GM23338 (cell line): Measurements from ENCODE around the gene PTBP2. TPM values are rescaled to one million over a fixed set of nuclear protein-coding genes. Genes with fewer than 3 reads are reported as not detected.

ENCODE experiments used
- ATAC-seq: fragments of 200-7000 bp; cut with Tn5 transposase; 3 replicates; pipeline ENCODE4 v1.9.1; 2020
- DNase-seq: peaks from one replicate; pipeline ENCODE4 v3.0.0-alpha.2; 2015; ENCODE audit warnings: low spot score
- H2AFZ ChIP-seq: fragments of 200-600 bp; sonication (generic); 2 replicates; pipeline ENCODE4 v1.8.0; 2016; ENCODE audit warnings: antibody characterized with exemption, mild to moderate bottlenecking, moderate library complexity
- H3F3A ChIP-seq: fragments of 200-600 bp; sonication (generic); replicated peaks from 2 replicates; pipeline ENCODE4 v1.8.0; 2017; ENCODE audit warnings: antibody characterized with exemption, mixed run types, low read depth
- H3K27ac ChIP-seq: fragments of 200-600 bp; sonication (generic); 2 replicates; pipeline ENCODE4 v1.6.1; 2016; ENCODE audit warnings: low read depth
- H3K27me3 ChIP-seq: fragments of 200-600 bp; sonication (generic); 2 replicates; pipeline ENCODE4 v1.8.0; 2016; ENCODE audit warnings: mild to moderate bottlenecking, mixed run types, moderate library complexity; ENCODE audit not compliant: insufficient read depth
- H3K36me3 ChIP-seq: fragments of 200-600 bp; sonication (generic); 2 replicates; pipeline ENCODE4 v1.8.0; 2016; ENCODE audit warnings: mild to moderate bottlenecking; ENCODE audit not compliant: insufficient read depth
- H3K4me1 ChIP-seq: fragments of 200-600 bp; sonication (generic); 2 replicates; pipeline ENCODE4 v1.8.0; 2016; ENCODE audit warnings: mild to moderate bottlenecking, moderate library complexity; ENCODE audit not compliant: insufficient read depth
- H3K4me2 ChIP-seq: fragments of 200-600 bp; sonication (generic); 2 replicates; pipeline ENCODE4 v1.7.1; 2017; ENCODE audit warnings: mixed run types
- H3K4me3 ChIP-seq: fragments of 200-600 bp; sonication (generic); 2 replicates; pipeline ENCODE4 v1.6.1; 2016; ENCODE audit warnings: mixed run types
- H3K79me2 ChIP-seq: fragments of 200-600 bp; sonication (generic); replicated peaks from 2 replicates; pipeline ENCODE4 v1.8.0; 2017; ENCODE audit warnings: mild to moderate bottlenecking; ENCODE audit not compliant: insufficient read depth
- H3K9me2 ChIP-seq: fragments of 200-600 bp; sonication (generic); 2 replicates; pipeline ENCODE4 v1.8.0; 2017; ENCODE audit not compliant: insufficient read depth
- H4K20me1 ChIP-seq: fragments of 200-600 bp; sonication (generic); replicated peaks from 2 replicates; pipeline ENCODE4 v1.8.0; 2017; ENCODE audit warnings: mild to moderate bottlenecking; ENCODE audit not compliant: insufficient read depth
- H3K27ac Mint-ChIP-seq: 2 replicates; pipeline ENCODE4 v1.8.0; 2020; ENCODE audit warnings: inconsistent platforms, mild to moderate bottlenecking, moderate library complexity, mixed read lengths
- H3K27me3 Mint-ChIP-seq: 3 replicates; pipeline ENCODE4 v1.8.0; 2022; ENCODE audit warnings: low read depth, mild to moderate bottlenecking, moderate library complexity, mixed read lengths, inconsistent platforms; ENCODE audit not compliant: insufficient read depth, poor library complexity
- H3K36me3 Mint-ChIP-seq: 3 replicates; pipeline ENCODE4 v1.8.0; 2021; ENCODE audit warnings: low read depth, mild to moderate bottlenecking, inconsistent platforms, moderate library complexity, mixed read lengths
- H3K4me1 Mint-ChIP-seq: 3 replicates; pipeline ENCODE4 v1.8.0; 2020; ENCODE audit warnings: mild to moderate bottlenecking, inconsistent platforms, mixed read lengths
- H3K4me3 Mint-ChIP-seq: 3 replicates; pipeline ENCODE4 v1.8.0; 2021; ENCODE audit warnings: moderate library complexity, mild to moderate bottlenecking, inconsistent platforms, mixed read lengths
- H3K9me3 Mint-ChIP-seq: 3 replicates; pipeline ENCODE4 v1.8.0; 2020; ENCODE audit warnings: moderate library complexity, mild to moderate bottlenecking, inconsistent platforms, mixed read lengths
- CREB1 ChIP-seq: fragments of 250-450 bp; sonication (Bioruptor Pico); IDR thresholded peaks from 2 replicates; pipeline ENCODE4 v1.5.0; 2020; ENCODE audit warnings: low read depth, mild to moderate bottlenecking, moderate library complexity
- ETS1 ChIP-seq: IDR thresholded peaks from 2 replicates; pipeline ENCODE4 v1.6.1; 2016; ENCODE audit warnings: antibody characterized with exemption
- EZH2 ChIP-seq: fragments of 200-600 bp; sonication (generic); IDR thresholded peaks from one replicate; pipeline ENCODE4 v1.8.0; 2017; ENCODE audit warnings: antibody characterized with exemption, mild to moderate bottlenecking, low read depth; ENCODE audit not compliant: unreplicated experiment
- EZH2phosphoT487 ChIP-seq: fragments of 200-600 bp; sonication (generic); IDR thresholded peaks from one replicate; pipeline ENCODE4 v1.8.1; 2018; ENCODE audit warnings: antibody characterized with exemption; ENCODE audit not compliant: unreplicated experiment
- NANOG ChIP-seq: IDR thresholded peaks from 2 replicates; pipeline ENCODE4 v1.6.1; 2016; ENCODE audit warnings: antibody characterized with exemption, borderline replicate concordance
- POLR2AphosphoS5 ChIP-seq: IDR thresholded peaks from 2 replicates; pipeline ENCODE4 v1.6.1; 2016; ENCODE audit warnings: antibody characterized with exemption, low read depth
- STAT1 ChIP-seq: IDR thresholded peaks from one replicate; pipeline ENCODE4 v1.6.1; 2016; ENCODE audit warnings: antibody characterized with exemption; ENCODE audit not compliant: unreplicated experiment
- ZNF114 ChIP-seq: fragments of 250-450 bp; sonication (Bioruptor Pico); IDR thresholded peaks from 2 replicates; pipeline ENCODE4 v1.5.0; 2020; ENCODE audit warnings: mild to moderate bottlenecking, moderate library complexity
- polyA plus RNA-seq: library from polyadenylated mRNA; unstranded; fragments of >200 nt; fragmentation: Nextera tagmentation; extraction: Ambion mirVana; gene quantifications from 2 replicates; pipeline ENCODE4 v1.2.1, GENCODE V29; 2016
- total RNA-seq: library from RNA; depleted of rRNA; stranded (reverse); fragments of >200 nt; shearing (Covaris generic); gene quantifications from 2 replicates; pipeline ENCODE4 v1.2.3, GENCODE V29; 2014
- TF ChIP-seq, protein P1 (sequence below): fragments of 250-450 bp; sonication (Bioruptor Pico); IDR thresholded peaks from 2 replicates; pipeline ENCODE4 v1.5.0; 2020; ENCODE audit warnings: mild to moderate bottlenecking, moderate library complexity

Gene PTBP2
- total and polyA plus RNA-seq, 2 experiments from 2014 or later, result 50.2 to 108 TPM

GRCh38 chr1:96764469-96764868, 42.9 kb downstream of the PTBP2 start:
- H3K27ac Mint-ChIP-seq, result no peak overlapping the region
- ATAC-seq (no peak), DNase-seq (no peak)
- peaks cover 5% of the 10 kb centered on the region; the same call in 2 of the 3 replicates for H3K4me1 Mint-ChIP-seq
- H3K9me3 Mint-ChIP-seq, result peaks cover 33% of the 10 kb centered on the region
- Histone ChIP-seq H3F3A (no peaks in the 10 kb centered on the region), H3K4me3 (no peak overlapping the region), H3K36me3 (peaks cover 21% of the 10 kb centered on the region), H3K79me2 (peaks cover 82% of the 10 kb centered on the region), H3K4me1 (no peaks in the 10 kb centered on the region), H3K4me2 (no peak overlapping the region), H4K20me1 (peaks cover 7% of the 10 kb centered on the region; the same call in 1 of the 2 replicates), H3K9me2 (no peaks in the 10 kb centered on the region), H3K27me3 (no peaks in the 10 kb centered on the region), H3K27ac (no peak overlapping the region), H2AFZ (no peak overlapping the region)
- peaks cover 8% of the 10 kb centered on the region for H3K27me3 Mint-ChIP-seq
- TF ChIP-seq STAT1, result no peak
- no peak for TF ChIP-seq POLR2AphosphoS5
- TF ChIP-seq ETS1, result no peak
- no peak for TF ChIP-seq EZH2
- TF ChIP-seq ZNF114 (CRISPR knock-in tag), result no peak
- no peak overlapping the region for H3K4me3 Mint-ChIP-seq
- peaks cover 50% of the 10 kb centered on the region for H3K36me3 Mint-ChIP-seq

DNA sequence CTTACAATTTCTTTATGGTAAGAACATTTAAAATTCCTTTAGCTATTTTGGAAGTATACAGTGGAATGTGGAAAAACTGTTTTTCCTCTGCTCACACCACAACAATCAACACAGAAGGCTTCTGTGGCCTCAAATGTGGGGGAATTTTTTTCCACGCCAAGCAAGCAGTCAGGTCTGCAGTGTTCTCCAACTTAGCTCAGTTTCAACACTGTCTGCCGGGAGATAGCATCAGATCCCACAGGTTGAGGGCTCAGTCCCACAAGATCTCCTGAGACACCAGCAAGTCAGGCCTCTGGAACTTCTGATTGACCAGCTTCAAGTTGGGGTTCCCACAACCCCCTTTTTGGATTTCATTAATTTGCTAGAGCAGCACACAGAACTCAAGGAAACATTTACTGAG, 50.3 kb downstream of the PTBP2 start:
- H3F3A ChIP-seq, result no peaks in the 10 kb centered on the region
- H3K27me3 Mint-ChIP-seq, result no peaks in the 10 kb centered on the region
- no peaks in the 10 kb centered on the region for H3K9me2 ChIP-seq
- no peak overlapping the region for H2AFZ ChIP-seq
- 0 out of 2 replicates have a peak overlapping the region, but pooled peaks have one; percentile 28 for H3K27ac ChIP-seq
- peaks cover 16% of the 10 kb centered on the region for H3K4me1 ChIP-seq
- H3K36me3 Mint-ChIP-seq, result peaks cover 48% of the 10 kb centered on the region
- H3K4me1 Mint-ChIP-seq, result peaks cover 14% of the 10 kb centered on the region
- no peak overlapping the region for H3K4me3 Mint-ChIP-seq
- DNase-seq (no peak), ATAC-seq (0 out of 3 replicates have a peak, but pooled peaks have one; percentile 33)
- H3K9me3 Mint-ChIP-seq, result no peaks in the 10 kb centered on the region
- H3K4me3 ChIP-seq, result no peak overlapping the region
- no peak overlapping the region for H3K4me2 ChIP-seq
- H3K79me2 ChIP-seq, result peaks cover 86% of the 10 kb centered on the region
- peaks cover 18% of the 10 kb centered on the region for H3K36me3 ChIP-seq
- peaks cover 16% of the 10 kb centered on the region for H4K20me1 ChIP-seq
- TF ChIP-seq POLR2AphosphoS5, result no peak
- TF ChIP-seq ETS1, result no peak
- no peak for TF ChIP-seq CREB1 (CRISPR knock-in tag)
- no peak overlapping the region for H3K27ac Mint-ChIP-seq
- H3K27me3 ChIP-seq, result no peaks in the 10 kb centered on the region

- H3K27ac Mint-ChIP-seq, result no peak overlapping the region
- Histone ChIP-seq H3K36me3 (peaks cover 20% of the 10 kb centered on the region), H4K20me1 (peaks cover 16% of the 10 kb centered on the region), H3K79me2 (peaks cover 82% of the 10 kb centered on the region), H3K4me2 (no peak overlapping the region), H3K9me2 (no peaks in the 10 kb centered on the region), H3F3A (no peaks in the 10 kb centered on the region), H3K4me1 (peaks cover 16% of the 10 kb centered on the region), H3K27me3 (no peaks in the 10 kb centered on the region), H2AFZ (no peak overlapping the region), H3K4me3 (no peak overlapping the region), H3K27ac (0 out of 2 replicates have a peak overlapping the region, but pooled peaks have one; percentile 28)
- no peaks in the 10 kb centered on the region for H3K27me3 Mint-ChIP-seq
- DNase-seq (no peak), ATAC-seq (no peak)
- peaks cover 50% of the 10 kb centered on the region for H3K36me3 Mint-ChIP-seq
- peaks cover 14% of the 10 kb centered on the region for H3K4me1 Mint-ChIP-seq
- no peak overlapping the region; the same call in 2 of the 3 replicates for H3K4me3 Mint-ChIP-seq
- H3K9me3 Mint-ChIP-seq, result no peaks in the 10 kb centered on the region
- TF ChIP-seq, protein P1, sequence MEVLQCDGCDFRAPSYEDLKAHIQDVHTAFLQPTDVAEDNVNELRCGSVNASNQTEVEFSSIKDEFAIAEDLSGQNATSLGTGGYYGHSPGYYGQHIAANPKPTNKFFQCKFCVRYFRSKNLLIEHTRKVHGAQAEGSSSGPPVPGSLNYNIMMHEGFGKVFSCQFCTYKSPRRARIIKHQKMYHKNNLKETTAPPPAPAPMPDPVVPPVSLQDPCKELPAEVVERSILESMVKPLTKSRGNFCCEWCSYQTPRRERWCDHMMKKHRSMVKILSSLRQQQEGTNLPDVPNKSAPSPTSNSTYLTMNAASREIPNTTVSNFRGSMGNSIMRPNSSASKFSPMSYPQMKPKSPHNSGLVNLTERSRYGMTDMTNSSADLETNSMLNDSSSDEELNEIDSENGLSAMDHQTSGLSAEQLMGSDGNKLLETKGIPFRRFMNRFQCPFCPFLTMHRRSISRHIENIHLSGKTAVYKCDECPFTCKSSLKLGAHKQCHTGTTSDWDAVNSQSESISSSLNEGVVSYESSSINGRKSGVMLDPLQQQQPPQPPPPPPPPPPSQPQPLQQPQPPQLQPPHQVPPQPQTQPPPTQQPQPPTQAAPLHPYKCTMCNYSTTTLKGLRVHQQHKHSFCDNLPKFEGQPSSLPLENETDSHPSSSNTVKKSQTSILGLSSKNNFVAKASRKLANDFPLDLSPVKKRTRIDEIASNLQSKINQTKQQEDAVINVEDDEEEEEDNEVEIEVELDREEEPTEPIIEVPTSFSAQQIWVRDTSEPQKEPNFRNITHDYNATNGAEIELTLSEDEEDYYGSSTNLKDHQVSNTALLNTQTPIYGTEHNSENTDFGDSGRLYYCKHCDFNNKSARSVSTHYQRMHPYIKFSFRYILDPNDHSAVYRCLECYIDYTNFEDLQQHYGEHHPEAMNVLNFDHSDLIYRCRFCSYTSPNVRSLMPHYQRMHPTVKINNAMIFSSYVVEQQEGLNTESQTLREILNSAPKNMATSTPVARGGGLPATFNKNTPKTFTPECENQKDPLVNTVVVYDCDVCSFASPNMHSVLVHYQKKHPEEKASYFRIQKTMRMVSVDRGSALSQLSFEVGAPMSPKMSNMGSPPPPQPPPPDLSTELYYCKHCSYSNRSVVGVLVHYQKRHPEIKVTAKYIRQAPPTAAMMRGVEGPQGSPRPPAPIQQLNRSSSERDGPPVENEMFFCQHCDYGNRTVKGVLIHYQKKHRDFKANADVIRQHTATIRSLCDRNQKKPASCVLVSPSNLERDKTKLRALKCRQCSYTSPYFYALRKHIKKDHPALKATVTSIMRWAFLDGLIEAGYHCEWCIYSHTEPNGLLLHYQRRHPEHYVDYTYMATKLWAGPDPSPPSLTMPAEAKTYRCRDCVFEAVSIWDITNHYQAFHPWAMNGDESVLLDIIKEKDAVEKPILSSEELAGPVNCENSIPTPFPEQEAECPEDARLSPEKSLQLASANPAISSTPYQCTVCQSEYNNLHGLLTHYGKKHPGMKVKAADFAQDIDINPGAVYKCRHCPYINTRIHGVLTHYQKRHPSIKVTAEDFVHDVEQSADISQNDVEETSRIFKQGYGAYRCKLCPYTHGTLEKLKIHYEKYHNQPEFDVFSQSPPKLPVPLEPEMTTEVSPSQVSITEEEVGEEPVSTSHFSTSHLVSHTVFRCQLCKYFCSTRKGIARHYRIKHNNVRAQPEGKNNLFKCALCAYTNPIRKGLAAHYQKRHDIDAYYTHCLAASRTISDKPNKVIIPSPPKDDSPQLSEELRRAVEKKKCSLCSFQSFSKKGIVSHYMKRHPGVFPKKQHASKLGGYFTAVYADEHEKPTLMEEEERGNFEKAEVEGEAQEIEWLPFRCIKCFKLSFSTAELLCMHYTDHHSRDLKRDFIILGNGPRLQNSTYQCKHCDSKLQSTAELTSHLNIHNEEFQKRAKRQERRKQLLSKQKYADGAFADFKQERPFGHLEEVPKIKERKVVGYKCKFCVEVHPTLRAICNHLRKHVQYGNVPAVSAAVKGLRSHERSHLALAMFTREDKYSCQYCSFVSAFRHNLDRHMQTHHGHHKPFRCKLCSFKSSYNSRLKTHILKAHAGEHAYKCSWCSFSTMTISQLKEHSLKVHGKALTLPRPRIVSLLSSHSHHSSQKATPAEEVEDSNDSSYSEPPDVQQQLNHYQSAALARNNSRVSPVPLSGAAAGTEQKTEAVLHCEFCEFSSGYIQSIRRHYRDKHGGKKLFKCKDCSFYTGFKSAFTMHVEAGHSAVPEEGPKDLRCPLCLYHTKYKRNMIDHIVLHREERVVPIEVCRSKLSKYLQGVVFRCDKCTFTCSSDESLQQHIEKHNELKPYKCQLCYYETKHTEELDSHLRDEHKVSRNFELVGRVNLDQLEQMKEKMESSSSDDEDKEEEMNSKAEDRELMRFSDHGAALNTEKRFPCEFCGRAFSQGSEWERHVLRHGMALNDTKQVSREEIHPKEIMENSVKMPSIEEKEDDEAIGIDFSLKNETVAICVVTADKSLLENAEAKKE (CRISPR knock-in tag), result no peak
- TF ChIP-seq EZH2phosphoT487, result no peak
- TF ChIP-seq POLR2AphosphoS5, result no peak
- TF ChIP-seq EZH2, result no peak
- no peak for TF ChIP-seq NANOG
These were observed 50.8 kb downstream of the PTBP2 start for GRCh38 chr1:96772349-96772748.
